OCI-LY3 (cell line): ENCODE data around the gene CAP2.

ENCODE experiments used
- EZH2phosphoT487 ChIP-seq: fragments of 200-600 bp; shearing (Covaris generic); IDR thresholded peaks from 2 replicates; pipeline ENCODE4 v1.6.1; 2018; ENCODE audit warnings: antibody characterized with exemption, mixed run types, low read depth
- TF ChIP-seq, protein P1 (sequence below): fragments of 200-600, 300-600 bp; sonication (generic); IDR thresholded peaks from 2 replicates; pipeline ENCODE4 v1.5.1; 2014; ENCODE audit warnings: antibody characterized with exemption, low read length, low read depth

DNA sequence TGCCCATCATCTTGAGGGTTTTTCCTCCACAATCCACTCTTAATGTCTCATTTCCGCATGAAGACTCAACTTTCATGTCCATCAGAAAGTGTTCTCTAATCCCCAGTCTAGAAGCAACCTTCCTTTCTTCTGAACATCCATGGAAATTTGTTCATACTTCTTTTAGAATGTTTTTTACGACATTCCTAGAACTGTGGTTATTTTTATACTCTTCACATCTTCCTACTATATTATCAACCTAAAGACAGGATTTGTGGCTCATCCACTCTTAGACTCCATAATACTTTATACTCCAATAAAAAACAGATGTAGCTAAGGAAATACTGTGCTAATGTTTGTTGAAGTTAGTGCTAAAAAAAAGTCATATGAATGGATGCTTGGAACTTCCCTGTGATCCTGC, 1.4 kb upstream of the CAP2 start:
- TF ChIP-seq, protein P1, sequence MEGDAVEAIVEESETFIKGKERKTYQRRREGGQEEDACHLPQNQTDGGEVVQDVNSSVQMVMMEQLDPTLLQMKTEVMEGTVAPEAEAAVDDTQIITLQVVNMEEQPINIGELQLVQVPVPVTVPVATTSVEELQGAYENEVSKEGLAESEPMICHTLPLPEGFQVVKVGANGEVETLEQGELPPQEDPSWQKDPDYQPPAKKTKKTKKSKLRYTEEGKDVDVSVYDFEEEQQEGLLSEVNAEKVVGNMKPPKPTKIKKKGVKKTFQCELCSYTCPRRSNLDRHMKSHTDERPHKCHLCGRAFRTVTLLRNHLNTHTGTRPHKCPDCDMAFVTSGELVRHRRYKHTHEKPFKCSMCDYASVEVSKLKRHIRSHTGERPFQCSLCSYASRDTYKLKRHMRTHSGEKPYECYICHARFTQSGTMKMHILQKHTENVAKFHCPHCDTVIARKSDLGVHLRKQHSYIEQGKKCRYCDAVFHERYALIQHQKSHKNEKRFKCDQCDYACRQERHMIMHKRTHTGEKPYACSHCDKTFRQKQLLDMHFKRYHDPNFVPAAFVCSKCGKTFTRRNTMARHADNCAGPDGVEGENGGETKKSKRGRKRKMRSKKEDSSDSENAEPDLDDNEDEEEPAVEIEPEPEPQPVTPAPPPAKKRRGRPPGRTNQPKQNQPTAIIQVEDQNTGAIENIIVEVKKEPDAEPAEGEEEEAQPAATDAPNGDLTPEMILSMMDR = no peak
- no peak for TF ChIP-seq EZH2phosphoT487
